Neural progenitor cell (in vitro differentiated cells): ENCODE data around the gene MCF2L2.

Source experiments
- EZH2 ChIP-seq: fragments of 200-600 bp; sonication (generic); IDR thresholded peaks from 2 replicates; pipeline ENCODE4 v1.6.1; 2017; ENCODE audit warnings: antibody characterized with exemption, mild to moderate bottlenecking, moderate library complexity
- EZH2phosphoT487 ChIP-seq: fragments of 200-600 bp; sonication (generic); IDR thresholded peaks from 2 replicates; pipeline ENCODE4 v1.6.1; 2017; ENCODE audit warnings: antibody characterized with exemption
- TF ChIP-seq, protein P1 (sequence below): fragments of 200-600 bp; sonication (generic); IDR thresholded peaks from 2 replicates; pipeline ENCODE4 v1.5.1; 2017; ENCODE audit warnings: antibody characterized with exemption, mild to moderate bottlenecking

DNA sequence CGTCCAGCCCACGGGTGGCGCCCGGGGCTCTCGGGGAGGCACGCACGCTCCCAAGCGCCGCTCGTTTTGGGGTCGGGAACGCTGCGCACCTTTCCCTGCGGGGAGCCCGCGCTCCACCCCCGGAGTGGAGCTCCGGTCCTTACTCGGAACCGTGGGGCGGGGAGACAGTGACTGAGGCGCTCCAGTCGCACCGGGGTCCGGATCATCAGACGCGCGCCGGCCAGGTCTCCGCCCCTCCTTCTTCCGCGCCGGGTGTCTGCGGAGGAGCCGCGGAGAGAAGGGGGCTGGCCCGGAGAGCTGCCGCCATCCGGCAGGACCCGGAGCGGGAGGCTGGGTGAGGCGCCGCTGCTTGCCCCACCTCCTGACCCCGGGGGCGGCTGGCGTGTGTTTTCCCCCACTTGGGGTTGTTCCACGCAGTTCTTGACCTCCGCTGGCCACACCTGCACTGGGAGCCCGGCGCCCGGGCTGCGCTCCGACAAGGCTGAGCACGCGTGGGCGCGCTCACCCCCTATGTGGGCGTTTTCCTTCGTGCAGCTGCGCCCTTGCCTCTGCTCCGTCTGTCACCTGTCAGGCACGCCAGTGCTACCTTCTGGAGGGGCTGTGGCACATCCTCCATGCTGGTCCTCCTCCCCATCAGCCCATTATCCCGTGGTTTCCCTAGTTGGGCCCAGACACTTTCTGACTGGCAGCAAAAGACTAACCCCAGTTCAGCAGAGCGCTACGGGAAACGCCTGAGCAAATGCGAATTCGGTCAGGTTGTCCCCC lies at the start of gene MCF2L2:
- TF ChIP-seq, protein P1, sequence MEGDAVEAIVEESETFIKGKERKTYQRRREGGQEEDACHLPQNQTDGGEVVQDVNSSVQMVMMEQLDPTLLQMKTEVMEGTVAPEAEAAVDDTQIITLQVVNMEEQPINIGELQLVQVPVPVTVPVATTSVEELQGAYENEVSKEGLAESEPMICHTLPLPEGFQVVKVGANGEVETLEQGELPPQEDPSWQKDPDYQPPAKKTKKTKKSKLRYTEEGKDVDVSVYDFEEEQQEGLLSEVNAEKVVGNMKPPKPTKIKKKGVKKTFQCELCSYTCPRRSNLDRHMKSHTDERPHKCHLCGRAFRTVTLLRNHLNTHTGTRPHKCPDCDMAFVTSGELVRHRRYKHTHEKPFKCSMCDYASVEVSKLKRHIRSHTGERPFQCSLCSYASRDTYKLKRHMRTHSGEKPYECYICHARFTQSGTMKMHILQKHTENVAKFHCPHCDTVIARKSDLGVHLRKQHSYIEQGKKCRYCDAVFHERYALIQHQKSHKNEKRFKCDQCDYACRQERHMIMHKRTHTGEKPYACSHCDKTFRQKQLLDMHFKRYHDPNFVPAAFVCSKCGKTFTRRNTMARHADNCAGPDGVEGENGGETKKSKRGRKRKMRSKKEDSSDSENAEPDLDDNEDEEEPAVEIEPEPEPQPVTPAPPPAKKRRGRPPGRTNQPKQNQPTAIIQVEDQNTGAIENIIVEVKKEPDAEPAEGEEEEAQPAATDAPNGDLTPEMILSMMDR: no peak
- TF ChIP-seq EZH2: no peak
- TF ChIP-seq EZH2phosphoT487: peak; percentile 29
